Endothelial cell (in vitro differentiated cells): ENCODE measurements around the gene TMEM120A. TPM values are rescaled to one million over a fixed set of nuclear protein-coding genes. Genes with fewer than 3 reads are reported as not detected.

Experiments used
- DNase-seq: peaks from one replicate; pipeline ENCODE4 v3.0.0; 2021; ENCODE audit warnings: low spot score
- H3K27ac Mint-ChIP-seq: one replicate; pipeline ENCODE4 v1.8.0; 2021; ENCODE audit warnings: mixed read lengths, inconsistent platforms; ENCODE audit not compliant: unreplicated experiment
- H3K27me3 Mint-ChIP-seq: one replicate; pipeline ENCODE4 v1.8.0; 2021; ENCODE audit warnings: mild to moderate bottlenecking, moderate library complexity, mixed read lengths, inconsistent platforms; ENCODE audit not compliant: unreplicated experiment
- H3K36me3 Mint-ChIP-seq: one replicate; pipeline ENCODE4 v1.8.0; 2021; ENCODE audit warnings: mild to moderate bottlenecking, low read depth, mixed read lengths, inconsistent platforms; ENCODE audit not compliant: unreplicated experiment
- H3K4me1 Mint-ChIP-seq: one replicate; pipeline ENCODE4 v1.8.0; 2021; ENCODE audit warnings: mild to moderate bottlenecking, mixed read lengths, inconsistent platforms; ENCODE audit not compliant: unreplicated experiment
- H3K4me3 Mint-ChIP-seq: one replicate; pipeline ENCODE4 v1.8.0; 2021; ENCODE audit warnings: mild to moderate bottlenecking, mixed read lengths, inconsistent platforms; ENCODE audit not compliant: unreplicated experiment
- H3K9me3 Mint-ChIP-seq: one replicate; pipeline ENCODE4 v1.8.0; 2021; ENCODE audit warnings: mixed read lengths, inconsistent platforms; ENCODE audit not compliant: unreplicated experiment
- total RNA-seq: library from RNA; stranded (reverse); fragmentation: NEBNext Ultra II Directional; extraction: Animal tissue kit (Norgen Biotek cat#: 25700); gene quantifications from one replicate; pipeline ENCODE4 v1.2.1, GENCODE V29; 2021; ENCODE audit not compliant: unreplicated experiment
- TF ChIP-seq, protein P1 (sequence below): fragments of 200-600 bp; sonication (generic); IDR thresholded peaks from one replicate; pipeline ENCODE4 v1.5.0; 2021; ENCODE audit warnings: antibody characterized with exemption; ENCODE audit not compliant: unreplicated experiment

Gene TMEM120A
- total RNA-seq, 1 donor from 2014 or later, result 18.2 TPM

DNA sequence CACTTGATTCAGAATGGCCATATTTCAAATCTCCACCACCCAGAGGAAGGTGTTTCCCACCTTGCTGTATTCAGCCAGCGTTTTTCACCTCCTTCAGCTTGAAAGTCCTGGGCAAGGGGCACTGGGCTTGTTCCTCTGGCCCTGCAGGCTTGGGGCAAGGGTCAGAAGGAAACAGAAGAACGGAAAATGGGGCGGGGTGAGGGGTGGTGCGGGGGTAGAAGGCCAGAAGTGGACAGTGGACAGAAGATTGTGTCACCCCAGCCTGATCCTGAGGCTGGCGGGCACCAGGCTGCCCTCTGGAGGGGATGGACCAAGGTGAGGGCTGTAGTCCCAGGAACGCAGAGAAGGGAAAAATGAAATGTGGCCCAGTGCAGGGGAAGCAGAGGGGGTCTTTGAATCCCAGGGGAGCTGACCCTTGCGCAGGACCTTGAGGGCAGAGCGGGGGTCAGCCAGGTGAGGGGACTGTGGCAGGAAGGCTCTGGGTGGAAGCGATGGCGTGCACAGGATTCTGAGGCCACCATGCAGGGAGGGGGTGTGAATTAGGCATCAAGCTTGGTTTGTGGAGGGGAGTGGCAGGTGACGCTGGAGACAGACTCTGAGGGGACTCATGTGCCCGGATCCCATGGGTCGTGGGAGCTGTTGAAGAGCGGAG lies 23.0 kb downstream of the TMEM120A start:
- TF ChIP-seq, protein P1, sequence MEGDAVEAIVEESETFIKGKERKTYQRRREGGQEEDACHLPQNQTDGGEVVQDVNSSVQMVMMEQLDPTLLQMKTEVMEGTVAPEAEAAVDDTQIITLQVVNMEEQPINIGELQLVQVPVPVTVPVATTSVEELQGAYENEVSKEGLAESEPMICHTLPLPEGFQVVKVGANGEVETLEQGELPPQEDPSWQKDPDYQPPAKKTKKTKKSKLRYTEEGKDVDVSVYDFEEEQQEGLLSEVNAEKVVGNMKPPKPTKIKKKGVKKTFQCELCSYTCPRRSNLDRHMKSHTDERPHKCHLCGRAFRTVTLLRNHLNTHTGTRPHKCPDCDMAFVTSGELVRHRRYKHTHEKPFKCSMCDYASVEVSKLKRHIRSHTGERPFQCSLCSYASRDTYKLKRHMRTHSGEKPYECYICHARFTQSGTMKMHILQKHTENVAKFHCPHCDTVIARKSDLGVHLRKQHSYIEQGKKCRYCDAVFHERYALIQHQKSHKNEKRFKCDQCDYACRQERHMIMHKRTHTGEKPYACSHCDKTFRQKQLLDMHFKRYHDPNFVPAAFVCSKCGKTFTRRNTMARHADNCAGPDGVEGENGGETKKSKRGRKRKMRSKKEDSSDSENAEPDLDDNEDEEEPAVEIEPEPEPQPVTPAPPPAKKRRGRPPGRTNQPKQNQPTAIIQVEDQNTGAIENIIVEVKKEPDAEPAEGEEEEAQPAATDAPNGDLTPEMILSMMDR, result no peak
- H3K4me3 Mint-ChIP-seq, result no peak overlapping the region
- peaks cover 21% of the 10 kb centered on the region for H3K4me1 Mint-ChIP-seq
- peaks cover 5% of the 10 kb centered on the region for H3K27me3 Mint-ChIP-seq
- H3K36me3 Mint-ChIP-seq, result peaks cover 4% of the 10 kb centered on the region
- no peaks in the 10 kb centered on the region for H3K9me3 Mint-ChIP-seq
- H3K27ac Mint-ChIP-seq, result peak overlapping the region; percentile 22
- no peak for DNase-seq

GRCh38 chr7:75969704-75970498 lies 24.5 kb downstream of the TMEM120A start:
- Mint-ChIP-seq H3K27me3 (peaks cover 5% of the 10 kb centered on the region), H3K27ac (no peak overlapping the region), H3K9me3 (no peaks in the 10 kb centered on the region), H3K4me3 (no peak overlapping the region), H3K36me3 (peaks cover 9% of the 10 kb centered on the region), H3K4me1 (peaks cover 21% of the 10 kb centered on the region)
- TF ChIP-seq, protein P1, result no peak
- no peak for DNase-seq

GRCh38 chr7:75969182-75969581 lies 25.2 kb downstream of the TMEM120A start:
- peaks cover 21% of the 10 kb centered on the region for H3K4me1 Mint-ChIP-seq
- H3K9me3 Mint-ChIP-seq, result no peaks in the 10 kb centered on the region
- H3K4me3 Mint-ChIP-seq, result no peak overlapping the region
- TF ChIP-seq, protein P1, result no peak
- H3K36me3 Mint-ChIP-seq, result peaks cover 9% of the 10 kb centered on the region
- H3K27ac Mint-ChIP-seq, result no peak overlapping the region
- H3K27me3 Mint-ChIP-seq, result peaks cover 5% of the 10 kb centered on the region
- DNase-seq, result no peak

DNA sequence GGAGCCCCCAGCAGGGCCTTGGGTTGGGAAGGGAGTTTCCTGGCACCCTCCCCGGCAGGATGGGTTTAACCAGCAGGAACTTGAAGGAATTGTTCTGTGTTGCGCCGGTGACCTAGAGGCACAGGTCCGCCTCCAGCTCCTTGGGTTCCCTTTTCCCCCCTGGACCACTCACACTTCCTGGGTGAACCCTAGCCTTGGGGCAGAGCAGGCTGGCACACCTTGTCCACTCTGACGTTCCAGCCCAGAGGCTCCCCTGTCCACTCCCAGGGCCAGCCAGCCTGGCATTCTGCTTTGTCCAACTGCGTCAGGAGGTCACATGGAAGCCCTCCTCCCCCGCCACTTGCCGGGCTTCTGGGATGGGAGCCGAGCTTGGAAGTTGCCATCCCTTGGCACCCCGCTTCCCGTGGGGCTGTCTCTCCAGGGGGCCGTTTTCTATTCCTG lies 25.8 kb downstream of the TMEM120A start:
- H3K4me3 Mint-ChIP-seq, result no peak overlapping the region
- H3K27me3 Mint-ChIP-seq, result peaks cover 5% of the 10 kb centered on the region
- peaks cover 21% of the 10 kb centered on the region for H3K4me1 Mint-ChIP-seq
- TF ChIP-seq, protein P1, result no peak
- no peaks in the 10 kb centered on the region for H3K9me3 Mint-ChIP-seq
- no peak overlapping the region for H3K27ac Mint-ChIP-seq
- H3K36me3 Mint-ChIP-seq, result peaks cover 9% of the 10 kb centered on the region
- no peak for DNase-seq

DNA sequence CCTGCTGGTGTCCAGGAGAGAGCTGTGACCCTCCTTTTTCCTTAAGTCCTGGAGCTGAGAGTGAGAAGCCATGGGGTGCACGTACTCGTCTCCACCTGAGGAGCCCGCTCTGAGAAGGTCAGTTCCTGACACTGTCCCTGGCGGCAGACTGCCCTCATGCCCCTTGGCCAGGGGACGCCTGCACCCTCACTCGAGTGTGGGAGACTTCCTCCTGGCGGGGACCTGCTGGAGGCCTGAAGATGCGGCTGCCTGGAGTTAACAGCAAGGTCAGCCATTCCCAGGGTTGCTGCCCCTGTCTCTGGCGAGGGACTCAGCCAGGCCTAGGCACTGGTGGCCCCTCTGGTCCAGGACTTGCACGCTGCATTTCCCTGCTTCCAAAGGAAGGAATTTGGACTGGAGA lies 26.4 kb downstream of the TMEM120A start:
- Mint-ChIP-seq H3K9me3 (no peaks in the 10 kb centered on the region), H3K36me3 (peaks cover 9% of the 10 kb centered on the region), H3K27ac (peak overlapping the region; percentile 96), H3K27me3 (peaks cover 5% of the 10 kb centered on the region), H3K4me3 (no peak overlapping the region), H3K4me1 (peaks cover 21% of the 10 kb centered on the region)
- DNase-seq, result no peak
- TF ChIP-seq, protein P1, result no peak
